Heart left ventricle (tissue), 16 donors: ENCODE measurements around the gene SUGCT. TPM values are rescaled to one million over a fixed set of nuclear protein-coding genes. Genes with fewer than 3 reads are reported as not detected.
"Not testable (repeated sequence)": the region's sequence is repeated elsewhere in the genome, so short reads cannot be mapped to it uniquely, and the experiment has no call there.

ENCODE experiments used
- ATAC-seq, 4 donors: fragments of 200-7000 bp; cut with Tn5 transposase; one replicate each; pipeline ENCODE4 v1.9.1; 2020 to 2022; ENCODE audit warnings: moderate library complexity in 4 of 4, mild to moderate bottlenecking in 3 of 4, moderate number of reproducible peaks in 1 of 4
- DNase-seq, 5 donors: peaks; one replicate each; pipeline ENCODE4 v3.0.0-alpha.2; 2020
- H3K27ac ChIP-seq, 12 donors: fragments of 200-600 bp; sonication (generic) in 4 of 12; one replicate each; pipeline versions ENCODE4 v1.5.0 to v1.8.0; 2016 to 2022; ENCODE audit warnings: mild to moderate bottlenecking in 2 of 12
- H3K27me3 ChIP-seq, 9 donors: fragments of 200-600 bp; sonication (generic) in 2 of 9; one replicate each; pipeline versions ENCODE4 v1.5.1 to v1.8.0; 2016 to 2022; ENCODE audit warnings: mild to moderate bottlenecking in 3 of 9
- H3K36me3 ChIP-seq, 9 donors: fragments of 200-600 bp; sonication (generic) in 2 of 9; one replicate each; pipeline versions ENCODE4 v1.5.0 to v1.8.0; 2018 to 2022; ENCODE audit warnings: mild to moderate bottlenecking in 2 of 9
- H3K4me1 ChIP-seq, 12 donors: fragments of 200-600 bp; sonication (generic) in 4 of 12; one replicate each; pipeline versions ENCODE4 v1.5.0 to v1.8.0; 2016 to 2022; ENCODE audit warnings: mild to moderate bottlenecking in 3 of 12
- H3K4me3 ChIP-seq, 12 donors: fragments of 200-600 bp; sonication (generic) in 4 of 12; one replicate each; pipeline versions ENCODE4 v1.5.0 to v1.8.0; 2017 to 2022; ENCODE audit warnings: mild to moderate bottlenecking in 9 of 12, moderate library complexity in 4 of 12
- H3K9me3 ChIP-seq, 12 donors: fragments of 200-600 bp; sonication (generic) in 4 of 12; one replicate each; pipeline versions ENCODE4 v1.5.0 to v1.8.0; 2016 to 2022; ENCODE audit warnings: mild to moderate bottlenecking in 1 of 12
- CTCF ChIP-seq, 12 donors: fragments of 200-600 bp; sonication (generic) in 4 of 12; IDR thresholded peaks; one replicate each; pipeline versions ENCODE4 v1.5.0 to v1.8.0; 2018 to 2022; ENCODE audit warnings: antibody characterized with exemption in 12 of 12, mild to moderate bottlenecking in 5 of 12
- POLR2A ChIP-seq, 2 donors: fragments of 450-650 bp; IDR thresholded peaks; one replicate each; pipeline ENCODE4 v1.6.1; 2017; ENCODE audit warnings: antibody characterized with exemption in 2 of 2, mild to moderate bottlenecking in 2 of 2, moderate library complexity in 2 of 2
- WGBS, 4 donors: extraction: QIAGEN DNeasy Blood & Tissue Kit in 2 of 4; methylation state at CpG; one replicate each; pipeline versions ENCODE4 v1.1.5 to v1.1.7; 2013 to 2018; 5-methylcytosine and 5-hydroxymethylcytosine counted together
- intact Hi-C, 10 donors: fragments of 100-400 bp; cut with DNase I; formaldehyde crosslinking; loops; one replicate each; pipeline versions ENCODE4 v1.11.1 to v1.14.2; 2022
- polyA plus RNA-seq, 2 donors: library from polyadenylated mRNA; stranded (reverse); fragments of 200-250 nt; gene quantifications; one replicate each; pipeline ENCODE4 v1.2.3, GENCODE V29; 2013
- total RNA-seq, 9 donors: library from RNA; depleted of rRNA in 2 of 9; stranded (reverse); fragments of >200 nt in 2 of 9; fragmentation: NEBNext Ultra II Directional in 3 of 9; extraction: Animal tissue kit (Norgen Biotek cat#: 25700) in 3 of 9; gene quantifications; one replicate each; pipeline versions ENCODE4 v1.1.0 to v1.2.4, GENCODE V29; 2016 to 2023
- donor health status: ischemic (EF 13 %, LVEDD 7.1; RV severe dilation, severe dysfunction).
- donor health status: healthy with polysubstance abuse.
- donor health status: DM: no; HTN: yes; CAD: no.
- donor health status: DM: no; HTN: no; CAD: no.
- donor health status: ischemic (EF 25% LVEDD 6.9; RV normal size, moderate dysfunction).
- donor health status: ischemic (EF 25% LVEDD 5.7; RV mildly dilated, moderate dysfunction).
- donor health status: healthy.
- donor health status: DM: yes; HTN: yes; CAD: no.
- donor health status: ischemic (EF 35%, LVEDD 5.7; RV mildly dilated, moderate dysfunction).
- donor health status: nonischemic (EF 11% LVEDD 7.7; RV severe dilation, severe dysfunction).
- donor health status: DM: yes; HTN: yes; CAD: no.
- donor health status: PGD.
- donor health status: ischemic (EF 29% LVEDD 5.4; RV normal size, mild dysfunction).
- donor health status: nonischemic (EF 23%, LVEDD 6.1; RV moderate dilation, normal function).

The SUGCT gene
- total and polyA plus RNA-seq, 11 donors: 1.4 to 7.6 (median 4.4) TPM

DNA sequence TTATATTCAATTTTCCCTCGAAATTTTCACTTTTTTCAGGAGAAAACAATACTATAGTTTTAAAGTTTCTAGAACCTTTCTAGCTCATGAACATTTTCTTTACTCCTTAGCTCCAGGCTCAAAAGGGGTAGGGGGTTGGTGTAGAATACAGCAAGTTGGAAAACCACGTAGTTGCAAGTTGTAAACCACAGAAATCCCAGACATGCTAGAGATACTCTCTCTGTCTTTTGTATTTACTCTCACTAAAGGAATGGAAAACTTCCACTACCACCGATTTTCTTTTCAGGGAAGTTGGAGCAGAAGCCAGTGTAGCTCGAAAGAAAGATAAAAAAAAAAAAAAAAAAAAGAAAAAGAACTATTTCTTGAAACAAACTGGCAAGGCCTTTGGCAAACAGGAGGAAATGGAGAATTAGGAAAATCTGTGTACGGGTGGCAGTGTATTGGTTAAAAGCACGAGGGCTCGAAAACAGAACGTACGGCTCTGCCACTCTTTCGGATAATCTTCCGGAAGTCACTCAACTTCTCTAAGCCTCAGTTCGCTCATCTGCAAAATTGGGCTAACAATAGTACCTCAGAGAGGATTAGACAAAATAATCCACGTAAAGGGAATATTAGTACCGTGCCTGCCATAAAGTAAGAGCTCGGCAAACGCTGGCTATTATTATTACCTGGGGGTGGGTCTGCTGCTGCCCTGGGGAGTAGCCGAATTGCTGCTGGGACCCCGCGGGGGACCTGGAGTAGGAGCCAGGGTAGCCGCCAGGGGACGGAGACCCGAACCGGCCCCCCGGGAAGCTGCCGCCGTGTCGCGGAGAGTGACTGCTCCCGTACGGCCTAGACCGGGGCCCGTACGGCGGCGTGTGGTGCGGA is 1.0 kb upstream of the SUGCT start:
- DNase-seq: no peak
- peak overlapping the region; percentile 69 to 100 (median 94) for H3K4me3 ChIP-seq
- peak; percentile 64 to 84 (median 78) for ATAC-seq
- peak overlapping the region; percentile 82 to 98 (median 94) for H3K27ac ChIP-seq
- H3K4me1 ChIP-seq: peaks cover 5 to 36% (median 24%) of the 10 kb centered on the region in 12 donors
- H3K9me3 ChIP-seq: no peaks in the 10 kb centered on the region
- intact Hi-C loops: loop anchor here in 5 of 10 donors (1.0 to 10.0 kb wide), 5 partner anchors 179 to 239 kb away; partner anchors contain the start of gene CDK13 (in 2 of the 5)
- peaks cover 0 to 6% (median 0%) of the 10 kb centered on the region in 9 donors for H3K36me3 ChIP-seq
- 1 to 2% (median 1%) methylated on average over 25 to 36 of the region's 36 CpGs for WGBS, 4 donors
- H3K27me3 ChIP-seq: no peaks in the 10 kb centered on the region
- TF ChIP-seq POLR2A (IDR thresholded peaks at IDR 0.05): no peak
- TF ChIP-seq CTCF (IDR thresholded peaks at IDR 0.05): no peak

GRCh38 chr7:40135317-40135610 is 459 bp downstream of the SUGCT start:
- TF ChIP-seq POLR2A (IDR thresholded peaks at IDR 0.05) (no peak), CTCF (IDR thresholded peaks at IDR 0.05) (no peak)
- no peak for DNase-seq
- no peak for ATAC-seq
- H3K36me3 ChIP-seq: peaks cover 0 to 1% (median 0%) of the 10 kb centered on the region in 9 donors
- intact Hi-C loops: loop anchor here in 4 of 10 donors (5.0 to 10.0 kb wide), 3 partner anchors 180 to 240 kb away; partner anchors contain the start of gene CDK13 (in 2 of the 4)
- peaks cover 5 to 35% (median 24%) of the 10 kb centered on the region in 12 donors for H3K4me1 ChIP-seq
- H3K27ac ChIP-seq: peak overlapping the region in 11 of 12 donors; percentile 82 to 98 (median 94)
- no peaks in the 10 kb centered on the region for H3K27me3 ChIP-seq
- no peaks in the 10 kb centered on the region for H3K9me3 ChIP-seq
- 2 to 6% (median 4%) methylated on average over 13 to 17 of the region's 17 CpGs for WGBS, 4 donors
- H3K4me3 ChIP-seq: peak overlapping the region; percentile 69 to 100 (median 94)

GRCh38 chr7:40137563-40137962 is 2.8 kb downstream of the SUGCT start:
- Histone ChIP-seq H3K27ac (no peak overlapping the region), H3K4me1 (peaks cover 5 to 21% (median 11%) of the 10 kb centered on the region in 12 donors), H3K9me3 (no peaks in the 10 kb centered on the region), H3K36me3 (no peaks in the 10 kb centered on the region), H3K27me3 (no peaks in the 10 kb centered on the region), H3K4me3 (no peak overlapping the region)
- ATAC-seq (no peak), DNase-seq (no peak)
- intact Hi-C loops: loop anchor here in 4 of 10 donors (5.0 to 10.0 kb wide), 3 partner anchors 183 to 243 kb away; partner anchors contain the start of gene CDK13 (in 2 of the 4)
- no peak for TF ChIP-seq POLR2A (IDR thresholded peaks at IDR 0.05)
- no peak for TF ChIP-seq CTCF (IDR thresholded peaks at IDR 0.05)
- WGBS, 4 donors: 92 to 98% (median 95%) methylated on average over 2 of the region's 2 CpGs

GRCh38 chr7:40138973-40139372 is 4.2 kb downstream of the SUGCT start:
- H3K9me3 ChIP-seq: no peaks in the 10 kb centered on the region
- DNase-seq (no peak), ATAC-seq (no peak)
- H3K36me3 ChIP-seq: no peaks in the 10 kb centered on the region
- H3K27ac ChIP-seq: no peak overlapping the region
- intact Hi-C loops: loop anchor here in 4 of 10 donors (5.0 to 10.0 kb wide), 3 partner anchors 184 to 244 kb away; partner anchors contain the start of gene CDK13 (in 2 of the 4)
- H3K4me3 ChIP-seq: no peak overlapping the region
- WGBS, 4 donors: 91 to 95% (median 93%) methylated on average over 5 of the region's 5 CpGs
- no peaks in the 10 kb centered on the region for H3K27me3 ChIP-seq
- peaks cover 0 to 9% (median 0%) of the 10 kb centered on the region in 12 donors for H3K4me1 ChIP-seq
- TF ChIP-seq POLR2A (IDR thresholded peaks at IDR 0.05) (no peak), CTCF (IDR thresholded peaks at IDR 0.05) (no peak)

GRCh38 chr7:40139891-40140290 is 5.1 kb downstream of the SUGCT start:
- intact Hi-C loops: loop anchor here in 4 of 10 donors (5.0 to 10.0 kb wide), 3 partner anchors 185 to 245 kb away; partner anchors contain the start of gene CDK13 (in 2 of the 4)

DNA sequence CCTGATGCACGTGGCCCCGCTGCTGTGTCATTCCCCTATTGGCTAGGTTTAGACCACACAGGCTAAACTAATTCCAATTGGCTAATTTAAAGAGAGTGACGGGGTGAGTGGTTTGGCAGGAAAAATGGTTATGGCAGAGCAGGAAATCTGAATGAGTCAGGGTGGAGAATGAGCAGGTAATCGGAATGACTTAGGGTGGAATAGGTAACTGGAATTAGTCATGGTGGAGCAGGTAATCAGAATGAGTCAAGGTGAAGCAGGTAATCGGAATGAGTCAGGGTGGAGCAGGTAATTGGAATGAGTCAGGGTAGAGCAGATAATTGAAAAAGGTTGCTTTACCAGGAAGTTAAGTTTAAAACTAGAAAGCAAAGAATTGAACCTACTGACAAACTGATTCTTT is 7.1 kb downstream of the SUGCT start:
- H3K4me1 ChIP-seq, DNase-seq, intact Hi-C loops, H3K27ac ChIP-seq, H3K27me3 ChIP-seq, H3K4me3 ChIP-seq, H3K36me3 ChIP-seq, H3K9me3 ChIP-seq, ATAC-seq: not testable (repeated sequence)
- WGBS, 4 donors: 89 to 94% (median 90%) methylated on average over 5 of the region's 5 CpGs

More at GRCh38 chr7:40139891-40140290, 5.1 kb downstream of the SUGCT start:
- not testable (repeated sequence) for DNase-seq, H3K9me3 ChIP-seq, H3K4me3 ChIP-seq, ATAC-seq, H3K36me3 ChIP-seq, H3K27ac ChIP-seq, H3K4me1 ChIP-seq, H3K27me3 ChIP-seq
- 94 to 96% (median 95%) methylated on average over 13 of the region's 13 CpGs for WGBS, 4 donors
